ENCODE measurements around the gene TTC7B. TPM values are rescaled to one million over a fixed set of nuclear protein-coding genes. Genes with fewer than 3 reads are reported as not detected.

The TTC7B gene
- total and polyA plus RNA-seq, 2 of the 13 experiments (the other 11 are each of a cell fraction or from before 2014, with no cell fraction given), result 1.3 to 3.2 TPM

GRCh38 chr14:90827919-90828610 lies 11.8 kb upstream of the TTC7B start (continued):
- TF ChIP-seq AHDC1 (CRISPR knock-in tag; IDR thresholded peaks at IDR 0.05; ENCODE audit: borderline replicate concordance) (no peak), POGK (CRISPR knock-in tag; conservative IDR thresholded peaks at IDR 0.05) (0 out of 2 replicates have a peak, but pooled peaks have one; percentile 34), ESRRA (CRISPR knock-in tag; IDR thresholded peaks at IDR 0.05; ENCODE audit: low read depth) (no peak), UBTF (CRISPR knock-in tag; IDR thresholded peaks at IDR 0.05) (0 out of 2 replicates have a peak, but pooled peaks have one; percentile 9), KDM3A (CRISPR knock-in tag; IDR thresholded peaks at IDR 0.05; ENCODE audit: low read depth) (no peak), CBFB (CRISPR knock-in tag; IDR thresholded peaks at IDR 0.05) (no peak), HES4 (CRISPR knock-in tag; IDR thresholded peaks at IDR 0.05; ENCODE audit: borderline replicate concordance) (peak; percentile 59; the same call in 1 of the 2 replicates), MXD3 (CRISPR knock-in tag; IDR thresholded peaks at IDR 0.05) (no peak), GABPA (IDR thresholded peaks at IDR 0.05; ENCODE audit: low read depth, low read length) (no peak), GABPA (CRISPR knock-in tag; IDR thresholded peaks at IDR 0.05; ENCODE audit: low read depth) (no peak), HNF1B (CRISPR knock-in tag; IDR thresholded peaks at IDR 0.05) (no peak), ZC3H13 (CRISPR knock-in tag; IDR thresholded peaks at IDR 0.05) (no peak), CBX1 (IDR thresholded peaks at IDR 0.05; ENCODE audit: low read depth) (peak; percentile 56), BORCS8-MEF2B (CRISPR knock-in tag; IDR thresholded peaks at IDR 0.05) (peak; percentile 81), ATF5 (CRISPR knock-in tag; IDR thresholded peaks at IDR 0.05; ENCODE audit: low read depth) (no peak)
